NCI-H446 (cell line): Measurements from ENCODE around the gene ERC2.

ENCODE experiments used
- DNase-seq, 2 experiments: peaks; one replicate each; lab custom pipeline; 2025; lab: John Stamatoyannopoulos, UW

The ERC2 gene

DNA sequence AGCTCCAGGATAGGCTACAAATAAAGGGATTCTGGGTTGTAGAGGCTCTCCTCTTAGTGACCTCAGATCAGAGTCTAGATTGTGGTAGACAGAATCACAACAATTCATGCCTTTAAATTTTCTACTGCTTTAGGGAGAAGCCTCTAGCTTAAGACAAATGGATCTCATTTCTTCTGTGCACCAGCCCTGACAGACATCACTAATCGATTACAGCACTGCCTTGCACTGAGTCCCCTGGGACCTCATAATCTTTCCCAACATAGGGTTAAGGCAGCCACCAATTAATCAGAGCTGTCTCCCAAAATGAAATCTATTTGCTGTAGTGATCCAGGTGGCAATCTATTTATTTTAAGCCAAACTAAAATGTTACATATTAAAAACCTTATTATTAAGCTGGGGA is 544.6 kb downstream of the ERC2 start:
- DNase-seq = no peak

DNA sequence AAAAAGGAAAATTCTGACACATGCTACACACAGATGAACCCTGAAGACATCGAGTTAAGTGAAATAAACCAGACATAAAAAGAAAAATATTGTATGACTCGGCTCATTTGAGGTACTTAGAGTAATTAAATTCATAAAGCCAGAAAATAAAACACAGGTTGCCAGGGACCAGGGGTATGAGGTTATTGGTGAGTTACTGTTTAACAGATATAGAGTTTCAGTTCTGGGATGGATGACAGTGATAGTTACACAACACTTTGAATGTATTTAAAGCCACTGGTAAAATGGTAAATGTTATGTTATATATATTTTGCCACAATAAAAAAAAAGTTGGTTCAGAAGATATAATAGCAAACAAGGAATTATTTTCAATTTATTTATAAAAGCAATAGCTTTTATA is 545.1 kb downstream of the ERC2 start:
- DNase-seq = no peak

DNA sequence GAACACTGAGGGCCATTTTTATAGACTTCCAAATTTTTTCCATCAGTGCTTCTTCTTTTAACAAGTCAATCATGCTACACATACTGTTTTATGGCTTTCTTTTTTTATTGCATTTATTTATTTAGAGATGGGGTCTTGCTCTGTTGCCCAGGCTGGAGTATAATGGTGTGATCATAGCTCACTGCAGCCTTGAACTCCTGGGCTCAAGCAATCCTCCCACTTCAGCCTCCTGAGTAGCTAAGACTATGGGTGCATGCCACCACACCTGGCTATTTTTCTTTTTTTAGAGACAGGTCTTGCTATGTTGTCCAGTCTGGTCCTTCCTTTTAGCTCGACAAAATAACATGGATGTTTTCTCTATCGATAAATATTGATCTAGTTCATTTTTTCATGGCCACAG is 555.4 kb downstream of the ERC2 start:
- no peak for DNase-seq

DNA sequence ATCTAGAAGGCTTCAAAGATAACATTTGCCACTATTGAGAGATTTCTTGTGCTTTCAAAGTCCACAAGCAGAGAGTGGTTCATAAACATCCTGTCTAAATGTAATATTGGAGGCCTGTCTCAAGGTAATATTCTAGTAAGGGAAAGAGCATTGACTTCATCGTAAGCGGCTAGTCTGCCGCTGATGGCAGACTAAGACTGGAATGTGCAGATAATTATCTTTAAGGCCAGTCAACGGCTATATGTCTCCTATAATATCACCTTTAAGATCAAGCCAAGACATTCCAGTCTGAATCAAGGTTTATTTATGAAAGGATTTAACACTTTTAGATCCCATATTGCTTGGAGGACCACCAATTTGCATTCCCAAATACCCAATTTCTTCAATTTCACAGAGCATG is 557.0 kb downstream of the ERC2 start:
- DNase-seq = no peak

DNA sequence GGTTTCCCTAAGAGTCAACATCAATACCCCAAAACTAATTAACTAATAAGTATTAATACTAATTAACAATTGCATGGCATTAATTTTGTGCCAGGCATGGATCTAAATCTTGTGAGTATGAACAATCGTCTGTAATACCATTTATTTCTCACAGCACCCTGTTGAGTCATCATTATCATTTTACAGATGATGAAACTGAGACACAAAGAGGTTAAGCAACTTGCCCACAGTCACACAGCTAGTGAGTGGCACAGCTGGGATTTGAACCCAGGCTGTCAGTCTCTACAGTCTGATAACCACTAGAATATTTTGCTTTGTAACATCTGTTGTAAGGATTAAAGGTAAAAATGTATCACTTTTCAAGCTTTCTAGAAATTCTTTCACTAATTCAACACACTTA is 557.7 kb downstream of the ERC2 start:
- no peak for DNase-seq

- DNase-seq = no peak
These were observed 558.9 kb downstream of the ERC2 start for GRCh38 chr3:55909373-55909772.

- DNase-seq = no peak
These were observed 560.7 kb downstream of the ERC2 start for GRCh38 chr3:55907616-55908015.

GRCh38 chr3:55906896-55907295 is 561.4 kb downstream of the ERC2 start:
- DNase-seq = no peak

DNA sequence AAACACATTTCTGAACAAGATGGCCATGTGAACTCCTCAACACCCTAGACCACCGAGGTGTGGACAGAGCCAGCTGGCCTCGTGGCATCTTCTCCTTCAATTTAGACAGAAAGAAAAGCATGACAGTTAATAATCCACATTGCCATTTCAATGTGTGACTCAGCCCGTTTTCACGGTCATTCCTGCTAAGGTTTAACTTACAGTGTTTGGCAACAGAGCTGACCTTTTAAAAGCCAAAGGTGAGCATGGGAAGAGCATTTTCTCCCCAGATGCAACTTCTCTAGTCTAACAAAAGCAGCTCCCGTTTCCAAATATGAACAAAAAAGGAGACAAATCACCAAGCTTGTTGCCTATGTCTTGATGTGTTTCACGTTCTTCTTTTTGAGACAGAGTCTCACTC is 563.6 kb downstream of the ERC2 start:
- no peak for DNase-seq

DNA sequence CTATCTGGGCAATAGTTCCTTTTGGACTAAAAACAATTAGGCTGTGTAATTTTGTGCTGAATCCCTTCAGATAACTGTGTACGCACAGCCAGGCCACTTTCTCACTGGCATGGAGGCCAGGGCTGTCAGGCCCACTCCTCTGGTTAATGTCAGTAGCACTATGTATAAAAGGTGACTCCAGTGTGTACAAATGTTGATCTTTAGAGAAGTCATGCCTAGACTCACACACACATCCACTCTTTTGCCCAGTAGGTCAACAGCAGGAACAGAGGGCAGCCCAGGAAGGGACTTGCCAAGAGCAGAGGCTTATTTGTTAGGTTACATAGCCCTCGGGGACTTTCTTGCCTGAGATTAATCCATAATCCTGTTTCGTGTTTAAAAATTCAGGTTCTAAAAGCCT is 564.6 kb downstream of the ERC2 start:
- no peak for DNase-seq

DNA sequence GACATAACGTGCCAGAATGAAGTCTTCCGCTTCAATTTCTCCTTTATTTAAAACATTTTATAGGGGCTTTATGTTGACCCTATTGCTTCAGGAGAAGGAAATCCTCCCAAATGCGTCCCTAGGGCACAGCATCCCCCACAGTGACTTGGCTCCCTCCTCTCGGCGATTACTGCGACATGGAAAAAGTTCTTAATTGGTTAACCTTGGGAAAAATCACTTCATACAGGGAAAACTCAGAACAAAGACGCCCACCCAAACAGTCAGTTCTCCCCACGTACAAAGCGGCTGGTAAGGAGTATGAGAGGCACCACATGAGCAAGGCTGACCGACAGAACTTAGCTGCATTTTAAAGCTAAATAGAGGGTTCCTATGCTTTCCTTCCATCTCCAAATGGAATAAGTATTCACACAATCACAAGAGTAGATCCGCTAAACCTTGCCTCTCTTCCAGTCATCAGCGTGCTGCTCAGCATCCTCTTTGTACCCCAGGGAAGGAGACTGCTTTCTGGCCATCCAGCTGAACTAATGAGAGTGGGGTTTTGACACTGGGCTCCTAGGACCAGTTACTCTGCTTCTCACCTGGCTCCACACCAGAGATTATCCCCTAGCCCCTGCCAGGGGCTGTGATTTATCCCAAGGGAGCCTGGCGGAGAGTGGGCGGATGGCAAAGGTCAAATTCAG is 565.9 kb downstream of the ERC2 start:
- DNase-seq = no peak

- DNase-seq = no peak
These were observed 568.4 kb downstream of the ERC2 start for GRCh38 chr3:55899887-55900286.

GRCh38 chr3:55897573-55898224 is 570.6 kb downstream of the ERC2 start:
- no peak for DNase-seq

GRCh38 chr3:55895897-55896566 is 572.2 kb downstream of the ERC2 start:
- no peak for DNase-seq

DNA sequence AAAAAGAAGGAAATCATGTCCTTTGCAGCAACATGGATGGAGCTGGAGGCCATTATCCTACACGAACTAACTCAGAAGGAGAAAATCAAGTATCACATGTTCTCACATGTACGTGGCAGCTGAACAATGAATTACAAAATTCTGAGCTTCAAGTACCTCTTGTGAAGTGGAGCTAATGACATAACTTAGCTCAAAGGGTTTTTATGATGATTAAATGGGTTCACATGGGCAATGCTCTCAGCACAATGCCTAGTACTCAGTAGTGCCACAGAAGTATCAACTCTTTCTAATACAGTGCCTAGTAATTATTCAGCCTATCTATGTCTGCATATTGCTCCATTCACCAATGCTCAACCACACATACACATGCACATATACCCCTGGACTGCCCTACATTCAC is 573.7 kb downstream of the ERC2 start:
- no peak for DNase-seq

GRCh38 chr3:55893045-55893664 is 575.1 kb downstream of the ERC2 start:
- DNase-seq = no peak

- DNase-seq = no peak
These were observed 577.2 kb downstream of the ERC2 start for GRCh38 chr3:55891106-55891505.

GRCh38 chr3:55888282-55888885 is 579.9 kb downstream of the ERC2 start:
- no peak for DNase-seq

DNA sequence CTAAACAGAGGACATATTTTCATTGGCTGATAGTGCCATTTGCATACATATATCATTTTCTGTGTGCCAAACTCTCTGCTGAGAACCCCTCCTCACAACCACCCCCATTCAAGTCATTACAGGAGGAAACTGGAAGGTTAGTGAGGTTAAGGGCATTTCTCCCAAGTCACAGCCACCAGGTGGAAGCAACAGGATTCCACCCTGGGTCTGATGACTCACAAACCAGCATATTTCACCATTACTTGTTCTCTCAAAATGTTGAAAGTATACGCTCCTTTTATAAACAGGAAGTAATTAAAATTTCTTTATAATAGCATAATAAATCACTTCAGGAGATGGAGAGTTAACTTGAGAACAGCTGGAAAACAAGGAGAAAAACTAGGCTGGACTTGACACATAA is 582.5 kb downstream of the ERC2 start:
- no peak for DNase-seq

DNA sequence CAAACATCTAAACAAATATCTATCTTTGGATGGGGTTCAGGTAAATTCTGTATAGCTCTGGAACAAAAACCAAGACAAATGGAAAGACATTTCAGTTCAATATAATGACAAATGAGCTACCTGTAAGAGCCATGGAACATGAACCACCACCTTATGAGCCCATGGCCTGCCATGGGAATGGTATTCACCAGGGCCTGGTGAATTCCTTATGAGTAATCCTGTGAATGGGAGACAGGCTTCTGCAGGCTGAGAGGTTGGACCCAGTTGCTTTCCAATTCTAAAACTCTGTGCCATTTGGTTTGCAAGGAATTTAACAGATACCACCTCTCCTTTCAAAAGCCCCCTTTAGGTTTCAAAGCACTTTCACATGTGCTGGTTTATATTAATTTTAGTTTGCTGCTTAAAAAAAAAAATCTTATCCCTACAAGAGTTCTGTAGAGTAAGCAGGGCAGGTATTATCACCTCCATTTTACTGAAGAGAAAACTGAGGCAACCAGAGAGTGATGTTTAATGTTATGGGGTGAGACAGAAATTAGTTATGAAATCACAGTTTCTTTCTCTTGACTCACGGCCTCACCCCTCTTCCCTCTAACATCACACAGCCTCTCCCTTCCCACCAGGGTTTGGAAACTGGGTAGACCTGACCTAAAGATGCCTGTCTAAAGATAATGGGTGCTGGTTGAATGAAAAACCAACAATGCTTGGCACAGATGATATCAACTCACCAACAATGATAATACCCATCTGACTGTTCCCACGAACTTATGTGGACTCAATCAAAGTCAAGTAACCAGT is 583.6 kb downstream of the ERC2 start:
- DNase-seq = no peak

DNA sequence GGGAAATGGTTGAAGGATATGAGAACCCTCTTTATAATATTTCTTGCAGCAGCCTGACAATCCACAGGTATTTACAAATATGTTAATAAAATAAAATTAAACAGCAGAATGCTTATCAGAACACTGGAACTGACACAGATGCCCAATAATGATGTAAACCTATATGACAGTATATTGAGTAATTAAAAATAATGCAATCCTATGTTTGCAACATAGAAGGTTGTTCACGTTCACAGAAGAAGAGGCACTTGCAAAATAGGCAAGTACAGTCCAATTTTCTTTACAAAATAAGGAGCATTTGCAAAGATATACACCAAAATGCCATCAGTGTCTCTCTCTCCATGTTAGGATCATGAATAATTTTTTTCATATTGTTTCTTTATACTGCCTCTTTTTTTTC is 584.2 kb downstream of the ERC2 start:
- no peak for DNase-seq

GRCh38 chr3:55882006-55882405 is 586.3 kb downstream of the ERC2 start:
- DNase-seq = no peak
